Measurements from ENCODE around the gene SRPK3.
"Not testable (repeated sequence)": the region's sequence is repeated elsewhere in the genome, so short reads cannot be mapped to it uniquely, and the experiment has no call there.

Gene SRPK3

DNA sequence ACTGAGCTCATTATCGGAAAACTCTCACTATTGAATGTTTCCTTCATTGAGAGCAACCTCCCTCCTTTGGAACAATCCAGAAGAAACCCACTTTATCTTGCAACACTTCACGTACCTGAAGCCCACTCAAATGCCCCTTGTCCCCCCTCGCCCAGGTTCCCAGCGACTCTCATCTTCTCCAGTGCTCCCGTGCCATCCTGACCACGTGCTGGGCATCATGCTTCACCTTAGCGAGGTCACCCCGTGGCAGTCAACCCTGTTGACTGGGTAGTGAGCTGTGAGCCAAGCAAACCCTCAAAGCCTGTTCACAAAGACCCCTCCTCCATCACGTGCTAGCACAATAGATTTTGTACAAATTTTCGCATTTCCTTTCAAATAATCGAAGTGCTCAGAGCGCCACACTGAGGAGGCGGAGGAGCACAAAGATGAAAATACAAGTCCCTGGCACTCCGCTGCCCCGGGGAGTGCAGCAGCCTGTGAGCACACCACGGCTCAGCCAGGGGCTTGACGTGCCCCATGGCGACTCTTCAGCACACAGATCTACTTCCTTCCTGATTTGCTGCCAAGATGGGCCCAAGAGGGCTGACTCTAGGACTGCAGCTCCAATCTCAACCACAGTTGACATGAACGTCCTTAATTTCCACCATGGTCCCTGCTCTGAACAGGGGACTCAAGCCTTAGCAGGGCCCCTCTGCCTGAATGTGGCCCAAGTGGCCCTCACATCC, 33.9 kb downstream of the SRPK3 start:
- DNase-seq: no peak

DNA sequence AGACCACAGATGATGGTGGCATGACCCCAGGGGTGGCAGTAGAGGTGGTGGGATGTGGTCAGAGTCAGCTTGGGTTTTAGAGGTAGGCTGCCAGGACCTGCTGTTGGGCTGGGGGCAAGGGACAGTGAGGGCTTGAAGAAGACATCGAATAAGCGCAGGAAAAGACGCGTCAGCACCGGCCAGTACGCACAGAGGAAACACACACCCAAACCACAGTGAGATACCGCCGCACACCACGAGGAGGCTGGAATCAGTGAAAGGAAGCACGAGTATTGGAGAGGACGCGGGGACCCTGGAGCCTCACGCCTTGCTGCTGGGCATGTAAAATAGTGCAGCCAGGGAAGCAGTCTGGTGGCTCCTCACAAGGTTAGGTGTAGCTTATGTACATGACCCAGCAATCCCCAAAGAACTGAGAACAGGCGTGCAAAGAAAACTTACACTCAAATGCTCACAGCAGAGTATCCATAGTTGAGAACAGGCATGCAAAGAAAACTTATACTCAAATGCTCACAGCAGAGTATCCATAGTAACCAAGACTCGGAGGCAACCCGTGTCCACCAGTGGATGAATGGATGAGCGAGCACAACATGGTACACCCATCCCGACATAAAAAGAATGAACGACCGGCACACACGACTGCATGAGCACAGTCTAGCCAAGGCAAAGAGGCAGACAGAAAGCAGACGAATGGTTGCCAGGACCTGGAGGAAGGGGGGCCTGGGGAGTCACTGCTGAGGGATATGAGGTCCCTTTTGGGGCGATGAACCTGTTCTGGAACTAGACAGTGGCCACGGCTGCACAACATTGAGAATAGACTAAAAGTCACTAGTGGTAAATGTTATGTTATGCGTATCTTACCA, 36.2 kb downstream of the SRPK3 start:
- DNase-seq: no peak

DNA sequence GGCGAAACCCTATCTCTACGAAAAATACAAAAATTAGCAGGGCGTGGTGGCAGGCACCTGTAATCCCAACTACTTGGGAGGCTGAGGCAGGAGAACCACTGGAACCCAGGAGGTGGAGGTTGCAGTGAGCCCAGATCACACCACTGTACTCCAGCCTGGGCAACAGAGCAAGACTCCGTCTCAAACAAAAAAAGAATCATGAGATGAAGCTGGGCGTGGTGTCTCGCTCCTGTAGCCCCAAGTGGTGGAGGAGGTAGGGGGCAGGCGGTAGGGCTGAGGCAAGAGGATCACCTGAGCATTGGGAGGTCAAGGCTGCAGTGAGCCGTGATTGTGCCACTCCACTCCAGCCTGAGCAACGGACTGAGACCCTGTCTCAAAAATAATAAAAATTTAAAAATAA, 37.2 kb downstream of the SRPK3 start:
- not testable (repeated sequence) for DNase-seq

DNA sequence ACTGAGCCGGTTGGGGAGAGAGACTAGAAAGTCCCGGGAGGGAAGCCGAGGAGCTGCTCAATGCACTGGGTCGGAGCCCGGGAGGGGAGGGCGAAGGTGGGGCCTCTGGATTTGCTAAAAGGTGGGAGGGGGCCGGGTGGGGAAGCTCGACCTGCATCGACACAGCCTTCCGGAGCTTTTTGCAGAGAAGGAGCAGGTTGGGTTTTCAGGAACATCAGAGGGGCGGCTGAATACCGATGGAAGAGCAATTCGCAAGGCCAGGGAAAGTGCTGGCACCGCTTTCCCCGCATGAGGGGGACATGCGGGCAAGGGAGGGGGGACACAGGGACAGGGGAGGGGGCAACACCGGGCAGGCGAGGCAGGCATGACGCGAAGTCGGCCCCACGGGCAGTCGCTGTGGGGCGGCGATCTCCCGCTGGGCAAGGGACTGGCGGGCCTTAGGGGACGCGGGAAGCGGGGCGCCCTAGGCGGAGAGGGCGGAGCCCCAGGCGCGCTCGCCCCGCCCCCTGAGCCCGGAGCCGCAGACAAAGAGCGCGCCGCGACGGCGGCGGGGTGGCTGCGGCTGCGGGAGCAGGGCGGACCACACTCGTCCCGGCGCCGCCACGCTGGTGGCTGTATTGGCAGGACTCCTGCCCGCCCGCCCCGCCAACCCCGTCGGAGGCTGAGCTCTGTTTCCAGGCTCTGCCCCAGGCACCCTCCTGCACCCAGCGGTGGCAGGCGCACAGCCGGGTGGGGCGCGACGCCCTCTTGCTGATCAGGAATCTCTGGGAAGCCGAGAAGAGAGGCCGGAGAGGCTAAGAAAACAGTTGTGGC, 37.9 kb downstream of the SRPK3 start:
- DNase-seq: peak; percentile 50

DNA sequence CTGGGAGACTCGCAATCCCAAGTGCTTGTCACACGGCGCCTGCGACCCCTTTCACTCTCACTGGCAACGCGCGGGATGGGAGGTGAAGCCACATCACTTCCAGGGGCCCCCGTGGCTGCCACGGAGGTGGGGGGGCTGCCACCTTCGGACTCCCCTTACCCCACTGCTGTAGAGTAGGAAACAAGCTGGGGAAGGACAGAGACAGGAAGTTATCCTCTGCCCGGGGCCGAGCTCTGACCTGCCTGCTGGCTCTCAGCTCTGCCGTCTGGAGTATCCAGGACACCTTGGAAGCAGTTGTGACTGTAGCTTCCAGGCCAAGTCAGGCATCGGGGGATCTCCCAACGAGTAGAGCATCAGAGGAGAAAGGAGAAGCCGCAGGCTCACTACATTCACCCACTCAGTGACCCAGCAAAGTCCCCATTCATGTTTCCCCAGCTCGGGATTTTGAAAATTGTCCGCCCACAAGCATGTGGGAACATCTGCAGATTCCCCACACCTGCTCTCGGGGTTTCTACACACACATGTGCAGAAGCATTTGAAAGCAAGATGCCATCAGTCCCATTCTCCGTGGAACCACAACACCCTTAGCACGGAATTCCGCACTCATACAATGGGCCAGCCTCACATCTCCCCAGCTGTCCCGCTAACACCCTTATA, 38.7 kb downstream of the SRPK3 start:
- DNase-seq: no peak

DNA sequence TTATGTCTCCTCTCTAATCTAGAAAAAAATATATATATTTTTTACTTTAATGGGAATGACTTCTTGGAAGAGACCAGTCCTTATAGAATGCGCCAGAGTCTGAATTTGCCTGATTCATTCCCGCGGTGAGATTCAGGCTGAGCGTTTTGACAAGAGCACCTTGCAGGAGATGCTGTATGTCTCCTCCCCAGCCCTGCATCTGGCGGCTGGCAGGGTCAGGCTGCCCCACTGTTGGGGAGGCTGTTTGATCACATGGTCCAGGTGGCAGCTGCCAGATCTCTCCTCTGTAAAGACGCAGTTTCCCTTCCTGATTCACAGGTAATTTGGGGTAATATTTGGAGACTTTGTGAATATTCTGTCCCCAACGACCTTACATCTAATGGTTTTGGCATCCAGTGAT, 39.8 kb downstream of the SRPK3 start:
- no peak for DNase-seq

DNA sequence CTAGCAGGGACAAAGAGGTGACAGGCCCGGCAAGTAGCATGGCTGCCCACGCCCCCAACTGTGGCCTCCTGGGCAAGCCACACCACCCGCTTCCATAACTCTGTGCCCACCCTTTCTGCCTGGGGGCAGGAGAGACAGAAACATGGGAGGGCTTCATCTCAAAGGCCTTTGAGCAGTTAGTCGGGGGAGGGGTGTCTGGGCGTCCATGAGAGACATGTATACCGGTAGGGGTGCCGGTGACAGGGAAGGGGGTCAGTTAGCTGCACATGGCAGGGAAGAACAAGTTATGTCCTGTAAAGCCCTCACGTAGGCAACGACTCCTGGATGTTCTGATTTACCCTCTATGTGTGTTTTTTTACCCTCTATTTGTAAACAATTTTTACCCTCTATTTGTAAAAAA, 40.2 kb downstream of the SRPK3 start:
- no peak for DNase-seq

DNA sequence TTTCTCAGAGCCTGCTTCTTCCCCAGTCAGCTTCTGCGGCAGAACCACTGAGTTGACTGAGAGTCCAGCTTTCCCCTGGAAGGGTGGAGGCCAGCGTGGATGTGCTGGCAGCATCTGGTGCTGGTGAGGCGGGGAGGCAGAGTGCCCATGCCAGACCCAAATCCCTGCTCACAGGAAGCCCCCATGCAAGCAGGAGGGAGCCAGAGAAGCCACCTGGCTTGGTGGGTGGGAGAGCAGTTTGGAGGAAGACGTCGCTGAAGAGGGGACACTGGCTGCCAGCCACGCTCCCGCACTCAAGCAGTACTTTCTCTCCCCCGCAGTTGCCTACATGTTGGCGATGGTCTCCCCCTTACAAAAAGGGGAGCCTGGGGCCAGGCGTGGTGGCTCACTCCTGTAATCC, 43.5 kb downstream of the SRPK3 start:
- DNase-seq: no peak

DNA sequence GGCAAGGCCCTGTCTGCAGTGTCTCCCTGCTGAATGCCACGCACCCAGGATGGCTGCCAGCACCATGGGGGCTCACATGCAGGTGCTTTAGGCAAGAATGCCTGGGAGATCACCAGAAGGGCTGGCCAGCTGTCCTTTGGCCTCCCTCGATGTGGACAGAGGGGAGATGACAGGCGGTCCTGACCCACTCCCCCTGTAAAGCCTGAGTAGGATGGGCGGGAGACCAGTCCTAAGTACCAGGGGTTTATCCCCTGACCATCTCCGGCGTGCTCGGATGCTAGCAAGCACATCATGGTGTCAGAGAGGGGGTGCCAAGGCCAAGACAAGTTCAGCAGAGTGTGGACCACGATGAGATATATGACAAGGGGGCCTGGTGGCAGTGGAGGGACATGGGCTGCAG, 44.2 kb downstream of the SRPK3 start:
- DNase-seq: no peak

DNA sequence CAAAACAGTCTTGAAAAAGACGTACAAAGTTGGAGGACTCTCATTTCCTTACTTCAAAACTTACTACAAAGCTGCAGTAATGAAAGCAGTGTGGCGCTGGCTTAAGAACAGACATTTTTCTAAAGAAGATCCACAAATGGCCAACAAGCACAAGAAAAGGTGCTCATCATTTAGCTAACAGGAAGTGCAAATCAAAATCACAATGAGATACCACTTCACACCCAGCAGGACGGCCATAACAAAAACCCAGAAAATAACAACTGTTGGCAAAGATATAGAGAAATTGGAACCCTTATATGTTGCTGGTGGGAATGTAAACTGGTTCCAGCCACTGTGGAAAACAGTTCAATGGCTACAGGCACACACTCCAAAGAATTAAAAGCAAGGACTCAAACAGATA, 46.2 kb downstream of the SRPK3 start:
- DNase-seq: no peak

DNA sequence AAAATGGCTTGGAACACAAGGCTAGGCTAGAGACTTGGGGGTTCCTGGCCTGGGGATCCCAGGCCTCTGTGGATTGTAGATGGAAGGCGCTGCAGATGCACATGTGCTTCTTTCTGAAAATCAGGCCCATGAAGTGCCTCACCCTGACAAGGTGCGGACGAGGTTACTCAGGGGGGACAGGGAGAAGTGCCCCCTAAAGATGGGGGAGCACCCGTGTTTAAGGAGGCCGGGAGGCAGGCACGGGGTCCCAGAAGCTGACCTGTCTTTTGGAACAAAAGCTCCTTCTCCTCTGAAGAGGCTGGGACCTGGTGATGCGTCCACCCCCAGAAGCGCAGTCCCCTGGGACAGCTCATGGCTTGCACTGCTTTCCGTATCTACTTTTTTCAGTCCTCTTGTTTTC, 47.1 kb downstream of the SRPK3 start:
- no peak for DNase-seq

DNA sequence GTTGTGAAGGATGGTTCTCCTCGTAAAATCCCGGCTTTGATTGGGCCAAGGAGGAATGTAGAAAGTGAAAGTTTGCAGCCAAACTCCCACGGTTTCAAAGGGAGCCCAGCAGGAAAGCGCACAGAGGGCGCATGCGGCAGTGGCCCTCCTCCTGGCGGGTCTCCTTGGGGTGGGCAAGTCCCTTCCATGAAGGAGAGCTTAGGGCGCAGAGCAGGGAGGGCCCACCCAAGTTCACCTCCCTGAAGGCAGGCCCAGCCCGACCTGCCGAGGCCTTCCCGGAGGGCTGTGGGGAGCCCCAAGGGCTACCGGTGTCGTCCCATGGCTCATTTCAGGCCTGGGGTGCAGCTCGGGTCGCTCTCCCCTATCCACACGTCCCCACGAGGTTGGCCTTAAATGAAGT, 47.5 kb downstream of the SRPK3 start:
- DNase-seq: no peak

DNA sequence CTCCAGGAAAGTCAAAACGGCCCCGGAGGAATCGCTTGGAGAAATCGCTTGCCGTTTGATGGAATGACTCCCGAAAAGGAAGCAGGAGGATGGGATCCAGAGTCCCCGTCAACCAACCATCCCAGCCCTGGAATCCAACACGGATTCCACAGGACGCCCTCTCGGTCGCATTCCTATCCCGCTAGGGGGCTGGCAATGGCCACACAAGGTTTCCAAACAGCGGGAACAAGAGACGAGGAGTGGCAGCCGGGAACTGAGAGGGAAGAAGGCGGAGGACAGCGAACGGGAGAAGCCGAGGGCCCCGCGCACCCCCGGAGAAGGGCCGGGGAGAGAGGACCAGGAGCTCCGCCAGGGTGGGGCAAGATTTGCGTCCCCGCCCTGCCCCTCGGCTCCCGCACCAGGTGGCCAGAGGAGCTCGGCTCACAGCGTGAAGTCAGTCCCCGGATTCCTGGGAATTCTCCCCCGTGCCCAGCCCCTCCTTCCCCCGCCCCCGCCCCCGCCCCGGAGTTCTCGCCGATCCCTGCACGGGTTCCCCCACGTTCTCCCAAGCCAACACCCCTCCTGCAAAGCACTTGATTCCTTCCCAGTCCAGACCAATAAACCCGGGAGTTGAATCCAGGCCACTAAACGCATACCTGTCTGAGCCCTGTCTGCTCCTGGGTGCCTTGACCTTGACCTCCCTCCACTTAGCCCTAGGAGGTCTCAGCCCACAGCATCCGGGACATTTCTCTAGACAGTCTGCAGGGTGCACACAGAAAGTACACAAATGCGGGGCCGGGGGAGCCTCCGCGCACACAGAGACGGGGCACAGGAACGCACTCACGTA, 48.1 kb downstream of the SRPK3 start:
- no peak for DNase-seq

DNA sequence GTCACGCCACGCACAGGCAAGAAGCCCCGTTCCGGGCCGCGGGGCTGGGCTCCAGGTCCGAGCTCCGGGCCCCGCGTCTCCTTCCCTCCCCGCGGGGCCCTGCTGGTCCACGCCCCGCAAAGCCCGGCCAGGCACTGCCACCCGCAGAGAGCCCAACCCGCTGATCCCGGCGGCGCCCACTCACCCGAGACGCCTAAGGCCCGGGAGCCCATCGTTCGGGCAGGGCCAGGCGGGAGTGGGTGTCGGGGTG, 48.6 kb downstream of the SRPK3 start:
- DNase-seq: no peak

DNA sequence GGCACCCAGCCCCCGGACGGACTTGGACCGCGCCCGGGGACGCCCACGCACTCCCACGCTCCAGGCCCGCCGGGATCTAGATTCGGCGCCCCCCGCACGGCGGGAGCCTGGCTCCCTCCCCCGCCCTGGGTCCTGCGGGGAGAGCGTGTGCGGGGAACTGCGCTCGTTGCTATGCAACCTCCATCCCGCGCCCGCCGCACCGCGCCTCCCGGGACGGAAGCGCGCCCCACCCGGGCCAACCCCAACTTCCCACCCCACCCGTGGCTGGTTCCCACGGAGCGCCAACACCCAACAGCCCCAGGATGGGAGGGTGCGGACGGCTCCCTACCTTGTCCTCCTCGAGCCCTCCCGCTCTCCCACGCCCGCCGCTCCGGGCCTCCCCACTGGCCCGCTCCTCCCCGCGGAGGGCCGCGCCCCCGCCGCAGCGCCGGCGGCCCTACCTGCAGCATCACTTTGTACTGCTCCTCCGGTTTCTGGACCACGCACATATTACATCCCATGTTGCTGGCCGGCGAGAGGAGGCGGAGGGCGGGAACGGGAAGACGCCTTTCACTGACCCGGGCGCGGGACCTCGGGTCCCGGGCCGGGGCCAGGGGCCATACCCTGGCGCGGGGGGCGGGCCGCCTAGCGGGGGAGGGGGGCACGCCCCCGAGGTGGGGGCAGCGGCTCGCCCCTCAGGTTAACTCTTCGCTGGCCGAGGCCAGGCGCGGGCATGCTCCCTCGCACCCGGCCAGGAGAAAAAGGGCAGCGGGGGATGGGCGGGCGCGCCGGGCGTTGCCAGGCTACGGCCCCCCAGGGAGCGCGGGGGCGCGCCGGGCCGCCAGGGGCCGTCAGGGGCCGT, 49.2 kb downstream of the SRPK3 start, which contains the start of gene PDZD4:
Gene PDZD4, minus strand, starts transcription at position 746 of the 841 bp plus-strand sequence. Its CDS starts 246 bp downstream, at position 500.
- DNase-seq: no peak

DNA sequence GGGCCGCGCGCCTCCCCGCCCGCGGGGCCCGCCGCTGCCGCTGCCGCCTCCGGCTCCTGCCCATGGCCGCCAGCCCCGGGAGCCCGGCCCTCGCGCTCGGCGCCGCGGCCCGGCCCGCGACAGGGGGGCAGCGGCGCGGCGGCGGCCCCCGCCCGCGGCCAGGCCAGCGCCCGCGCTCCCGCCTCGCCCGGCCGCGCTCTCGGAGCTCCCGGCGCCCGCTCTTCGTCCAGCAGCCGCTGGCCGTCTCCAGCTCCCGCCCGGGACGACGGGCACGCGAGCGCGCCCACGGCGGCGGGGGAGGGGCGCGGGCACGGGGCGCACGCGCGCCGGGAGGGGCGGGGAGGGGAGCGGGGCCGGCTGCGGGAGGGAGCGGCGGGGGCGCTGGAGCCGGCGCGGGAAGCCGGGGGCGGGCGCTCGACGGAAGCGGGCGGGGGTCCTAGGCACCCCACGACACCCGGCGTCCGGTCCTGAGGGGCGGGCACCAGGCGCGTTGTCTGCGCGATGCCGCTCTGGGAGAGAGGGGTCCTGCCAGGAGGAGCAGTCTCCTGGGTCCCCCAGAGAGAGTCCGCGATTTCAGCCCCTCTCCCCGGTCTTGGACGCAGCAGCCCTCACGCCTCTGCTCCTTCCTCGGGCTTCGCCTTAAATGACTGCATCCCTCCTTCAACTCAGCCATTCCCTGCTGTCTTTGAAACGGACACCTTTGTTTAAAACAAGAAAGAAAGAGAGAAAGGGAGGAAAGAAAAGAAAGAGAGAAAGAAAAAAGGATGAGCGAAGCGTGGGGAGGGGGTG, 50.0 kb downstream of the SRPK3 start:
- DNase-seq: no peak

DNA sequence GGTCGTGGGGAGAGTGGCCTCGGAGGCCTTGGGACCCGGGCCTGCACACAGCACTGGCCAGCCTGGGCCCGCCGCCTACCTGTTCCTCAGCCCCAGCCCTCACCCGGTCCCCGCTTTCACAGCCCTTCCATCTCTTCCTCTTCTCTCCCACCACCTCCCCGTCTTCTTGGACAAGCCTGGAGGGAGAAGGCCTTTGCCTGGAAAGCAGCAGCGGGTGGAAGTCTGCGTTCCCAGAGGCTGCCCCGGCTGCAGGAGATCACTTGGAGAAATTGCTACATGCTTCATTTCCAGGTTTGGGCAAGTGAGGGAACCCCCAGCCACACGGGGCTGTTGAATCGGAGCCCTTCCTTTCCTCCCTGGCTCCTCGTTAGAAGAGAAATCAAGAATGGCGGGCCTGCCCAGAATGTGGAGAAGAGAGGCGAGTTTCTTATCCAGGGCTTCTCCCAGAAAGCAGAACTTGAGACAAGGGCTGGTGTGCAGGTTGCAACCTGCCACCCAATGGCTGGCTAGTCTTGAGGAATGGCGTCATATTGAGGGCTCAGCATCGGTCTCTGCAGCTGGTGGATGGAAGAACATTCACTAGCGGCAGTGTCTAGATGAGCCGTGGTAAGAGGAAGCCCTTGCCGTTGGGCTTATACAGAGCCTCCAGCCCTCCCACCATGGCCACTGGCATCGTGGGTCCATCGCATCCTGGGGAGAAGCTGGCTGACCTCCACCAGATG, 50.7 kb downstream of the SRPK3 start:
- no peak for DNase-seq

DNA sequence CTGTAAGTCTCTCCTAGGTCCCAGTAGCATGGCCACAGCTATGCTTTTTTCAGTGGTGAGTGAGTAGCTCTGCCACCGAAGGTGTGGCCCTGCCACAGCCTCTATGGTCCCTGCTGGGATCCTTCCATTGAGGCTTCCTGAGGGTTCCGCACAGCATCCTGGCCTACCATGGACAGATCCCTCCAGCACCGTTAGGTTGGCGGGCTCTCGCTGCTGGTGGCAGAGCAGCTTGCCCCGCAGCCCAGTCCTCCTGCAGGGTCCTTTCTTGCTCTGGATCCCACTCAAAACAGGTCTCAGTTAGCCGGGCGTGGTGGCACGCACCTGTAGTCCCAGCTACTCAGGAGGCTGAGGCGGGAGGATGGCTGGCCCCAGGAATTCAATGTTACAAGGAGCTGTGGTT, 51.9 kb downstream of the SRPK3 start:
- DNase-seq: no peak
